ENCODE results near the gene LDLRAP1.

The LDLRAP1 gene

GRCh38 chr1:25523542-25523941, 19.9 kb upstream of the LDLRAP1 start:
- DNase-seq = no peak

GRCh38 chr1:25524568-25525360, 18.6 kb upstream of the LDLRAP1 start:
- no peak for DNase-seq

- no peak for DNase-seq
These were observed 18.1 kb upstream of the LDLRAP1 start for GRCh38 chr1:25525361-25525688.

- no peak for DNase-seq
These were observed 16.7 kb upstream of the LDLRAP1 start for GRCh38 chr1:25526753-25527152.

- no peak for DNase-seq
These were observed 16.1 kb upstream of the LDLRAP1 start for GRCh38 chr1:25527226-25527846.

GRCh38 chr1:25527946-25528595, 15.3 kb upstream of the LDLRAP1 start:
- DNase-seq = no peak

- no peak for DNase-seq
These were observed 14.4 kb upstream of the LDLRAP1 start for GRCh38 chr1:25528881-25529517.

- DNase-seq = no peak
These were observed 13.8 kb upstream of the LDLRAP1 start for GRCh38 chr1:25529518-25530185.

GRCh38 chr1:25530186-25531081, 13.0 kb upstream of the LDLRAP1 start:
- no peak for DNase-seq

- no peak for DNase-seq
These were observed 12.3 kb upstream of the LDLRAP1 start for GRCh38 chr1:25531082-25531461.

GRCh38 chr1:25532970-25533369, 10.4 kb upstream of the LDLRAP1 start:
- no peak for DNase-seq

GRCh38 chr1:25533775-25534409, 9.5 kb upstream of the LDLRAP1 start:
- DNase-seq = no peak

- DNase-seq = no peak
These were observed 9.0 kb upstream of the LDLRAP1 start for GRCh38 chr1:25534410-25534788.

- no peak for DNase-seq
These were observed 7.3 kb upstream of the LDLRAP1 start for GRCh38 chr1:25536124-25536523.

GRCh38 chr1:25537153-25537831, 6.1 kb upstream of the LDLRAP1 start:
- no peak for DNase-seq

- DNase-seq = no peak
These were observed 5.1 kb upstream of the LDLRAP1 start for GRCh38 chr1:25538191-25538767.

- DNase-seq = no peak
These were observed 2.6 kb upstream of the LDLRAP1 start for GRCh38 chr1:25540750-25541342.

- DNase-seq = no peak
These were observed 2.0 kb upstream of the LDLRAP1 start for GRCh38 chr1:25541425-25541824.

GRCh38 chr1:25541889-25542658, 1.3 kb upstream of the LDLRAP1 start:
- DNase-seq = no peak
